Measurements from ENCODE around the gene CTSV. TPM values are rescaled to one million over a fixed set of nuclear protein-coding genes. Genes with fewer than 3 reads are reported as not detected.
A peak's percentile ranks its signal among the peaks of the same experiment; 100 is the strongest.
"Not testable (repeated sequence)": the region's sequence is repeated elsewhere in the genome, so short reads cannot be mapped to it uniquely, and the experiment has no call there.

Gene CTSV
- total and polyA plus RNA-seq, 2 experiments from 2014 or later: 63.4 to 97.9 TPM

DNA sequence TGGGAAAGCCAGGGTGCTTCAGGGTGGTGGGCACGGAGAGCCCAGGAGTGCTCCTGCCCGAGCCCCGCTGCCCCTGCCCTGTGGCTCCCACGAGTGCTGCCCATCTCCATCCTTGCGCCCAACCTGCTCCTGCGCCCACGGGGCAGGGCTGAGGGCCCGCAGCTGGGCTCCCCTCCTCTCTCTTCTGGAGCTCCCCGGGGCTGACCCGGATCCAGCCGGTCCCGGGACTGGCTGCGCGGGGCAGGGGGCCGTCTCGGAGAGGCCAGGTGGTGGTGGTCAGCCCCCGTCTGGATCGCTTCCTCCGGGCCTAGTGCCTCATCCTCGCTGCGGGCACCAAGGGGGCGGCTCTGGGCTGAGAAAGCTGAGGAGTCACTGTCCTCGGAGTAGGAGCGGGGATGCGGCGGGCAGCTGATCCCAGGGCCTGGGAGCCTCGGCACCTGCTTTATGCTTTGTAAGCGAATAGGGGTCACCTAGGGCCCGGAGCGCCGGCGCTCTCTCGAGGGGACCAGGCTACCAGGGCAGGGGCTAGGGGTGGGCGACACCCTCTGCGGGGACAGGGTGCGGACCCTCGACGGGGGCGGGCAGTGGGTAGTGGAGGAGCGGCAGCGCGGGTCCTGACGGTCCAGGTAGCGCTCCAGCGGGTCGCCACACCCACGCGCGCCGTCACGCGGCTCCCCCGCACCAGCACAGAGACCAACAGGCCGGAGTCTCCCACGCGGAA is 37.9 kb upstream of the CTSV start:
- not testable (repeated sequence) for H4K20me1 ChIP-seq (replicated peaks; ENCODE audit: insufficient read depth); H3K79me2 ChIP-seq (replicated peaks; ENCODE audit: insufficient read depth); H3K27ac Mint-ChIP-seq; H3K27me3 Mint-ChIP-seq (ENCODE audit: insufficient read depth, low read depth, poor library complexity); H3F3A ChIP-seq (replicated peaks; ENCODE audit: low read depth); H3K36me3 ChIP-seq (ENCODE audit: insufficient read depth); H3K4me3 Mint-ChIP-seq; H3K27ac ChIP-seq (ENCODE audit: low read depth); H3K36me3 Mint-ChIP-seq (ENCODE audit: low read depth); H3K9me3 Mint-ChIP-seq; H3K9me2 ChIP-seq (ENCODE audit: insufficient read depth)
- peaks cover 39% of the 10 kb centered on the region for H3K4me1 Mint-ChIP-seq
- DNase-seq (ENCODE audit: low spot score) (peak; percentile 58), ATAC-seq (peak; percentile 56)
- H3K27me3 ChIP-seq (ENCODE audit: insufficient read depth): peaks cover 15% of the 10 kb centered on the region
- H3K4me1 ChIP-seq (ENCODE audit: insufficient read depth): peaks cover 18% of the 10 kb centered on the region
- H3K4me3 ChIP-seq: peak overlapping the region; percentile 55
- peak overlapping the region; percentile 56; the same call in 1 of the 2 replicates for H2AFZ ChIP-seq
- H3K4me2 ChIP-seq: peak overlapping the region; percentile 82

DNA sequence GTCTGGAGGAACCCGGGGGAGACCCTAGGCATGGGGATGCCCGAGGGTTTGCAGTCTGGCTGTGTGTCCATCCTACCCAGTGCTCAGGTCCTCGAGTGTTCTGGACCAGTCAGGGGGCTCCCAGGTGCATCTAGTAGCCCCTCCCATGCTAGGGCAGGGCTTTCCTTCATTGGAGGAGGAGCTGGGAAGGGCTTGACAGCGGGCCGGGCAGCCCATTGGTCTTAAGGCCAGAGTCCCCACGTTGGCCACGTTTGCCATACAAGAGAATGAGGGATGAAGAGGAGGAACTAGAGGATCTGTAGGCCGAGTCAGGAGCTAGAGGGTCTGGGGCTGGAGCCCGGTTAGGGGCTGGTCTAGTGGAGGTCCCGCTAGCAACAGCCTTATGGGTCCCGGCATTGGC is 37.3 kb upstream of the CTSV start:
- H3K4me1 ChIP-seq (ENCODE audit: insufficient read depth): peaks cover 18% of the 10 kb centered on the region
- Mint-ChIP-seq H3K9me3 (no peaks in the 10 kb centered on the region), H3K27ac (no peak overlapping the region), H3K27me3 (ENCODE audit: insufficient read depth, low read depth, poor library complexity) (peaks cover 6% of the 10 kb centered on the region), H3K36me3 (ENCODE audit: low read depth) (no peaks in the 10 kb centered on the region), H3K4me1 (peaks cover 42% of the 10 kb centered on the region), H3K4me3 (peak overlapping the region; percentile 35; the same call in 1 of the 3 replicates)
- H3F3A ChIP-seq (replicated peaks; ENCODE audit: low read depth): no peaks in the 10 kb centered on the region
- peak overlapping the region; percentile 82 for H3K4me2 ChIP-seq
- peak overlapping the region; percentile 56 for H2AFZ ChIP-seq
- peaks cover 15% of the 10 kb centered on the region for H3K27me3 ChIP-seq (ENCODE audit: insufficient read depth)
- peak; percentile 76 for DNase-seq (ENCODE audit: low spot score)
- no peak for TF ChIP-seq ETS1 (IDR thresholded peaks at IDR 0.05)
- TF ChIP-seq POLR2AphosphoS5 (IDR thresholded peaks at IDR 0.05; ENCODE audit: low read depth): peak; percentile 34
- peak; percentile 76 for ATAC-seq
- H3K4me3 ChIP-seq: peak overlapping the region; percentile 55
- H4K20me1 ChIP-seq (replicated peaks; ENCODE audit: insufficient read depth): no peaks in the 10 kb centered on the region
- no peaks in the 10 kb centered on the region for H3K79me2 ChIP-seq (replicated peaks; ENCODE audit: insufficient read depth)
- H3K27ac ChIP-seq (ENCODE audit: low read depth): no peak overlapping the region
- no peaks in the 10 kb centered on the region for H3K36me3 ChIP-seq (ENCODE audit: insufficient read depth)
- no peaks in the 10 kb centered on the region for H3K9me2 ChIP-seq (ENCODE audit: insufficient read depth)

GRCh38 chr9:97075289-97075985 is 36.5 kb upstream of the CTSV start:
- Histone ChIP-seq H3K36me3 (ENCODE audit: insufficient read depth) (no peaks in the 10 kb centered on the region), H3K27ac (ENCODE audit: low read depth) (no peak overlapping the region), H3K79me2 (replicated peaks; ENCODE audit: insufficient read depth) (no peaks in the 10 kb centered on the region), H2AFZ (no peak overlapping the region; the same call in 1 of the 2 replicates), H3K9me2 (ENCODE audit: insufficient read depth) (no peaks in the 10 kb centered on the region), H3K4me1 (ENCODE audit: insufficient read depth) (peaks cover 18% of the 10 kb centered on the region), H4K20me1 (replicated peaks; ENCODE audit: insufficient read depth) (no peaks in the 10 kb centered on the region), H3F3A (replicated peaks; ENCODE audit: low read depth) (no peaks in the 10 kb centered on the region), H3K4me3 (no peak overlapping the region; the same call in 1 of the 2 replicates), H3K4me2 (peak overlapping the region; percentile 82; the same call in 1 of the 2 replicates), H3K27me3 (ENCODE audit: insufficient read depth) (peaks cover 15% of the 10 kb centered on the region)
- Mint-ChIP-seq H3K9me3 (no peaks in the 10 kb centered on the region), H3K27me3 (ENCODE audit: insufficient read depth, low read depth, poor library complexity) (peaks cover 6% of the 10 kb centered on the region), H3K4me1 (peaks cover 42% of the 10 kb centered on the region), H3K4me3 (no peak overlapping the region; the same call in 2 of the 3 replicates), H3K27ac (peak overlapping the region; percentile 28), H3K36me3 (ENCODE audit: low read depth) (no peaks in the 10 kb centered on the region)
- ATAC-seq (no peak), DNase-seq (ENCODE audit: low spot score) (no peak)
- TF ChIP-seq EZH2 (IDR thresholded peaks at IDR 0.05; ENCODE audit: low read depth, unreplicated experiment): no peak
- TF ChIP-seq STAT1 (IDR thresholded peaks at IDR 0.05; ENCODE audit: unreplicated experiment): no peak
- TF ChIP-seq JUNB (IDR thresholded peaks at IDR 0.05; ENCODE audit: unreplicated experiment): no peak
- TF ChIP-seq, protein P1, sequence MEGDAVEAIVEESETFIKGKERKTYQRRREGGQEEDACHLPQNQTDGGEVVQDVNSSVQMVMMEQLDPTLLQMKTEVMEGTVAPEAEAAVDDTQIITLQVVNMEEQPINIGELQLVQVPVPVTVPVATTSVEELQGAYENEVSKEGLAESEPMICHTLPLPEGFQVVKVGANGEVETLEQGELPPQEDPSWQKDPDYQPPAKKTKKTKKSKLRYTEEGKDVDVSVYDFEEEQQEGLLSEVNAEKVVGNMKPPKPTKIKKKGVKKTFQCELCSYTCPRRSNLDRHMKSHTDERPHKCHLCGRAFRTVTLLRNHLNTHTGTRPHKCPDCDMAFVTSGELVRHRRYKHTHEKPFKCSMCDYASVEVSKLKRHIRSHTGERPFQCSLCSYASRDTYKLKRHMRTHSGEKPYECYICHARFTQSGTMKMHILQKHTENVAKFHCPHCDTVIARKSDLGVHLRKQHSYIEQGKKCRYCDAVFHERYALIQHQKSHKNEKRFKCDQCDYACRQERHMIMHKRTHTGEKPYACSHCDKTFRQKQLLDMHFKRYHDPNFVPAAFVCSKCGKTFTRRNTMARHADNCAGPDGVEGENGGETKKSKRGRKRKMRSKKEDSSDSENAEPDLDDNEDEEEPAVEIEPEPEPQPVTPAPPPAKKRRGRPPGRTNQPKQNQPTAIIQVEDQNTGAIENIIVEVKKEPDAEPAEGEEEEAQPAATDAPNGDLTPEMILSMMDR (conservative IDR thresholded peaks at IDR 0.05; ENCODE audit: low read depth in 2 of 2): no peak
- TF ChIP-seq, protein P2, sequence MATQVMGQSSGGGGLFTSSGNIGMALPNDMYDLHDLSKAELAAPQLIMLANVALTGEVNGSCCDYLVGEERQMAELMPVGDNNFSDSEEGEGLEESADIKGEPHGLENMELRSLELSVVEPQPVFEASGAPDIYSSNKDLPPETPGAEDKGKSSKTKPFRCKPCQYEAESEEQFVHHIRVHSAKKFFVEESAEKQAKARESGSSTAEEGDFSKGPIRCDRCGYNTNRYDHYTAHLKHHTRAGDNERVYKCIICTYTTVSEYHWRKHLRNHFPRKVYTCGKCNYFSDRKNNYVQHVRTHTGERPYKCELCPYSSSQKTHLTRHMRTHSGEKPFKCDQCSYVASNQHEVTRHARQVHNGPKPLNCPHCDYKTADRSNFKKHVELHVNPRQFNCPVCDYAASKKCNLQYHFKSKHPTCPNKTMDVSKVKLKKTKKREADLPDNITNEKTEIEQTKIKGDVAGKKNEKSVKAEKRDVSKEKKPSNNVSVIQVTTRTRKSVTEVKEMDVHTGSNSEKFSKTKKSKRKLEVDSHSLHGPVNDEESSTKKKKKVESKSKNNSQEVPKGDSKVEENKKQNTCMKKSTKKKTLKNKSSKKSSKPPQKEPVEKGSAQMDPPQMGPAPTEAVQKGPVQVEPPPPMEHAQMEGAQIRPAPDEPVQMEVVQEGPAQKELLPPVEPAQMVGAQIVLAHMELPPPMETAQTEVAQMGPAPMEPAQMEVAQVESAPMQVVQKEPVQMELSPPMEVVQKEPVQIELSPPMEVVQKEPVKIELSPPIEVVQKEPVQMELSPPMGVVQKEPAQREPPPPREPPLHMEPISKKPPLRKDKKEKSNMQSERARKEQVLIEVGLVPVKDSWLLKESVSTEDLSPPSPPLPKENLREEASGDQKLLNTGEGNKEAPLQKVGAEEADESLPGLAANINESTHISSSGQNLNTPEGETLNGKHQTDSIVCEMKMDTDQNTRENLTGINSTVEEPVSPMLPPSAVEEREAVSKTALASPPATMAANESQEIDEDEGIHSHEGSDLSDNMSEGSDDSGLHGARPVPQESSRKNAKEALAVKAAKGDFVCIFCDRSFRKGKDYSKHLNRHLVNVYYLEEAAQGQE (IDR thresholded peaks at IDR 0.05; ENCODE audit: unreplicated experiment): no peak
- no peak for TF ChIP-seq ZNF114 (CRISPR knock-in tag; IDR thresholded peaks at IDR 0.05)
- TF ChIP-seq ZNF331 (CRISPR knock-in tag; IDR thresholded peaks at IDR 0.05; ENCODE audit: low read depth): no peak
- TF ChIP-seq EZH2phosphoT487 (IDR thresholded peaks at IDR 0.05; ENCODE audit: unreplicated experiment): no peak
- no peak for TF ChIP-seq NANOG (IDR thresholded peaks at IDR 0.05; ENCODE audit: borderline replicate concordance)
- TF ChIP-seq POLR2AphosphoS5 (IDR thresholded peaks at IDR 0.05; ENCODE audit: low read depth): no peak
- TF ChIP-seq CREB1 (CRISPR knock-in tag; IDR thresholded peaks at IDR 0.05; ENCODE audit: low read depth): no peak

Data from GM23338 (cell line).